Right lobe of liver (tissue), 6 donors: ENCODE results near the gene DNAH1. TPM values are rescaled to one million over a fixed set of nuclear protein-coding genes. Genes with fewer than 3 reads are reported as not detected.

ENCODE experiments used
- ATAC-seq, 4 donors: fragments of 200-7000 bp; cut with Tn5 transposase; one replicate each; pipeline ENCODE4 v1.9.1; 2020; ENCODE audit warnings: mild to moderate bottlenecking in 4 of 4, moderate library complexity in 4 of 4
- DNase-seq, 3 donors: peaks; one replicate each; pipeline ENCODE4 v3.0.0-alpha.2; 2020
- H3K27ac ChIP-seq, 3 donors: fragments of 200-600 bp; one replicate each; pipeline ENCODE4 v1.8.0; 2022
- H3K27me3 ChIP-seq, 2 donors: fragments of 200-600 bp; one replicate each; pipeline ENCODE4 v1.8.0; 2022
- H3K36me3 ChIP-seq, 4 donors: fragments of 200-600 bp; sonication (generic) in 1 of 4; one replicate each; pipeline versions ENCODE4 v1.5.1 to v1.8.0; 2017 to 2022; ENCODE audit warnings: control low read depth in 1 of 4
- H3K4me1 ChIP-seq, 4 donors: fragments of 200-600 bp; sonication (generic) in 1 of 4; one replicate each; pipeline versions ENCODE4 v1.5.1 to v1.8.0; 2017 to 2022; ENCODE audit warnings: control low read depth in 1 of 4
- H3K4me3 ChIP-seq, 3 donors: fragments of 200-600 bp; one replicate each; pipeline ENCODE4 v1.8.0; 2022
- H3K9me3 ChIP-seq, 4 donors: fragments of 200-600 bp; sonication (generic) in 1 of 4; one replicate each; pipeline versions ENCODE4 v1.5.1 to v1.8.0; 2017 to 2022; ENCODE audit warnings: control low read depth in 1 of 4
- POLR2A ChIP-seq: fragments of 450-650 bp; IDR thresholded peaks from one replicate; pipeline ENCODE4 v1.6.1; 2017; ENCODE audit warnings: antibody characterized with exemption, mild to moderate bottlenecking
- WGBS: methylation state at CpG from one replicate; pipeline ENCODE4 v1.1.6; 2018; ENCODE audit warnings: low coverage, low lambda C conversion rate; ENCODE audit not compliant: insufficient coverage; ENCODE audit errors: missing lambda C conversion rate; 5-methylcytosine and 5-hydroxymethylcytosine counted together
- intact Hi-C, 2 donors: fragments of 100-400 bp; cut with DNase I; formaldehyde crosslinking; loops; one replicate each; pipeline versions ENCODE4 v1.11.2 to v1.14.1; 2022
- total RNA-seq, 6 experiments: library from RNA; depleted of rRNA in 2 of 6; stranded (reverse); fragments of >200 nt in 2 of 6; fragmentation: NEBNext Ultra II Directional in 3 of 6; extraction: Animal tissue kit (Norgen Biotek cat#: 25700) in 3 of 6; gene quantifications; one replicate each; pipeline versions ENCODE4 v1.1.0 to v1.2.4, GENCODE V29; 2016 to 2023
- TF ChIP-seq, protein P1 (sequence below), 4 donors: fragments of 200-600 bp in 3 of 4; fragments of 450-650 bp in 1 of 4; IDR thresholded peaks; one replicate each; pipeline versions ENCODE4 v1.5.1 to v1.8.0; 2016 to 2022; ENCODE audit warnings: antibody characterized with exemption in 4 of 4, mild to moderate bottlenecking in 2 of 4
- donor health status: DM: no; HTN: yes; CAD: no.
- donor health status: DM: no; HTN: no; CAD: no.
- donor health status: DM: no; HTN: no; CAD: no.
- donor health status: DM: no; HTN: yes; CAD: no.
- donor health status: DM: no; HTN: yes; CAD: no.

DNAH1 gene
- total RNA-seq, 6 experiments from 2014 or later, result 1.6 to 11.2 (median 8.1) TPM

DNA sequence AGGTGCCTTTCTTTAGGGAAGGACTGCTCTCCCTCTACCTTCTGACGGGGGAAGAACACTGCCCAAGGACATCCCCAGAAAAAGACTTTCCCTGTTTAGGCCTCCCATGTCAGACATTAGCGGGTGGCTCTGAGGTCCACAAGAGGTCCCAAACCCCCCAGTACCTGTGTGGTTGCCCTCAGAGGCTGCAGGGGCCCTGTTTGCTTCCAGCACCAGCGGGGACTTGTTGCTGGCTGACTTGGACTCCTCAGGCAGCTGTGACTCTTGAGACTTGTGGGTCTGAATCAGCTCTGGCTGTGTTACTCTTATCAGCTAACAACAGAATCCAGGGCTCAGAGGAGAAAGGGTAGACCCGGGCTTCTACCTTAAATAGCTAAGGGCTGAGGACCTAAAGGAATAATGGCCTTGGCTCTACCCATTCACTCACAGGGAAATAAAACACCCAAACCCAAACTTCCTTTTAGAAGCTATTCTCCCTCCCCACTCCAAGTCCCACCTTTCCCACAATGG is 89.5 kb downstream of the DNAH1 start:
- TF ChIP-seq, protein P1, sequence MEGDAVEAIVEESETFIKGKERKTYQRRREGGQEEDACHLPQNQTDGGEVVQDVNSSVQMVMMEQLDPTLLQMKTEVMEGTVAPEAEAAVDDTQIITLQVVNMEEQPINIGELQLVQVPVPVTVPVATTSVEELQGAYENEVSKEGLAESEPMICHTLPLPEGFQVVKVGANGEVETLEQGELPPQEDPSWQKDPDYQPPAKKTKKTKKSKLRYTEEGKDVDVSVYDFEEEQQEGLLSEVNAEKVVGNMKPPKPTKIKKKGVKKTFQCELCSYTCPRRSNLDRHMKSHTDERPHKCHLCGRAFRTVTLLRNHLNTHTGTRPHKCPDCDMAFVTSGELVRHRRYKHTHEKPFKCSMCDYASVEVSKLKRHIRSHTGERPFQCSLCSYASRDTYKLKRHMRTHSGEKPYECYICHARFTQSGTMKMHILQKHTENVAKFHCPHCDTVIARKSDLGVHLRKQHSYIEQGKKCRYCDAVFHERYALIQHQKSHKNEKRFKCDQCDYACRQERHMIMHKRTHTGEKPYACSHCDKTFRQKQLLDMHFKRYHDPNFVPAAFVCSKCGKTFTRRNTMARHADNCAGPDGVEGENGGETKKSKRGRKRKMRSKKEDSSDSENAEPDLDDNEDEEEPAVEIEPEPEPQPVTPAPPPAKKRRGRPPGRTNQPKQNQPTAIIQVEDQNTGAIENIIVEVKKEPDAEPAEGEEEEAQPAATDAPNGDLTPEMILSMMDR (IDR thresholded peaks at IDR 0.05), result no peak
- no peak for TF ChIP-seq POLR2A
- H3K36me3 ChIP-seq, result peaks cover 0 to 68% (median 28%) of the 10 kb centered on the region in 4 donors
- no peaks in the 10 kb centered on the region for H3K9me3 ChIP-seq
- no peak overlapping the region for H3K4me3 ChIP-seq
- no peaks in the 10 kb centered on the region for H3K27me3 ChIP-seq
- ATAC-seq (no peak), DNase-seq (peak in 1 of 3 donors; percentile 32)
- intact Hi-C loops, result no loop called here
- WGBS, result 67% methylated on average over 1 of the region's 4 CpGs
- H3K4me1 ChIP-seq, result peaks cover 0 to 11% (median 3%) of the 10 kb centered on the region in 4 donors
- H3K27ac ChIP-seq, result no peak overlapping the region

- peak in 1 of 3 donors; percentile 53 for DNase-seq
- Histone ChIP-seq H3K27me3 (no peaks in the 10 kb centered on the region), H3K27ac (no peak overlapping the region), H3K36me3 (peaks cover 0 to 62% (median 26%) of the 10 kb centered on the region in 4 donors), H3K4me3 (no peak overlapping the region), H3K9me3 (no peaks in the 10 kb centered on the region), H3K4me1 (peaks cover 0 to 12% (median 3%) of the 10 kb centered on the region in 4 donors)
- no peak for TF ChIP-seq POLR2A
- TF ChIP-seq, protein P1 (IDR thresholded peaks at IDR 0.05), result no peak
- intact Hi-C loops, result no loop called here
- no CpG with 5 or more reads among the region's 11 CpGs for WGBS
- no peak for ATAC-seq
Observed at GRCh38 chr3:52406231-52406661, 90.1 kb downstream of the DNAH1 start.

DNA sequence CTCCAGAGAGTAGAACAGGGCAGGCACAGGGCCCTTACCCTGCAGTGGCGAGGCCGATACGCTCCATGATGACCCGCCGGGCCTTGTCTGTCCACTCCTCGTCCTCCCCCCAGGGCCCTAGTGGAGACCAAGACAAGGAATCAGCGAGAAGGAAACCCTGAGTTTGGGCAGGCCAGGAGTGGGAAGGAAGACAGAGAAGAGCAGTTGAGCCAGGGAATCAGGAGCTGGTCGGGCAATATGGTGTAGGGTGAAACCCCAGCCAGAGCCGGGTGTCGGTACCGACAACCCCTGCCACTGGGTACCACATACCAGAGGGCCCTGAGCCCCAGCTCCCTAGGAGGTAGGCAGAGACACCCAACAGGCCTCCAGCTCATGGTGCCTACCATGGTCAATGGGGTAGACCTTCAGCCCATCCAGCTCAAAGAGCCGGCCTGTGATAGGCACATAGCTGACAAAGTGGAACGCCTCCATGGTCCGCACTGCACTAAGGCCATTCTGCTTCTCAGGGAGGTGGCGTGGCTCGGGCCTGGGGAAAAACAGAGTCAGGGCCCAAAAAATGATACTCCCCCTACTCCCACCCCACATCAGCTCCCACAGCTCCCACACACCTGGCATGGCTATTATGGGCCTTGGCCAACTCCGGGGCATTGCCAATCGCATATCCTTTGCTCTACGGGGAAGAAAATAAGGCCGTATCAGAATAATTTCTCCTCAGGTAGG is 90.8 kb downstream of the DNAH1 start:
- H3K27ac ChIP-seq, result no peak overlapping the region
- H3K4me1 ChIP-seq, result peaks cover 0 to 19% (median 6%) of the 10 kb centered on the region in 4 donors
- no peaks in the 10 kb centered on the region for H3K9me3 ChIP-seq
- 91% methylated on average over 6 of the region's 20 CpGs for WGBS
- intact Hi-C loops, result no loop called here
- TF ChIP-seq, protein P1 (IDR thresholded peaks at IDR 0.05), result no peak
- TF ChIP-seq POLR2A, result no peak
- H3K36me3 ChIP-seq, result peaks cover 0 to 55% (median 22%) of the 10 kb centered on the region in 4 donors
- ATAC-seq, result no peak
- peak in 1 of 3 donors; percentile 49 for DNase-seq
- no peaks in the 10 kb centered on the region for H3K27me3 ChIP-seq
- no peak overlapping the region for H3K4me3 ChIP-seq

GRCh38 chr3:52407779-52408178 is 91.7 kb downstream of the DNAH1 start:
- DNase-seq, result peak in 1 of 3 donors; percentile 48
- Histone ChIP-seq H3K9me3 (no peaks in the 10 kb centered on the region), H3K27me3 (no peaks in the 10 kb centered on the region), H3K4me3 (no peak overlapping the region), H3K27ac (no peak overlapping the region), H3K36me3 (peaks cover 0 to 47% (median 19%) of the 10 kb centered on the region in 4 donors), H3K4me1 (peaks cover 0 to 27% (median 10%) of the 10 kb centered on the region in 4 donors)
- no CpG with 5 or more reads among the region's 3 CpGs for WGBS
- intact Hi-C loops, result no loop called here
- TF ChIP-seq, protein P1 (IDR thresholded peaks at IDR 0.05), result no peak
- TF ChIP-seq POLR2A, result no peak
- no peak for ATAC-seq
